ENCODE results near the gene MID1.

MID1 gene

DNA sequence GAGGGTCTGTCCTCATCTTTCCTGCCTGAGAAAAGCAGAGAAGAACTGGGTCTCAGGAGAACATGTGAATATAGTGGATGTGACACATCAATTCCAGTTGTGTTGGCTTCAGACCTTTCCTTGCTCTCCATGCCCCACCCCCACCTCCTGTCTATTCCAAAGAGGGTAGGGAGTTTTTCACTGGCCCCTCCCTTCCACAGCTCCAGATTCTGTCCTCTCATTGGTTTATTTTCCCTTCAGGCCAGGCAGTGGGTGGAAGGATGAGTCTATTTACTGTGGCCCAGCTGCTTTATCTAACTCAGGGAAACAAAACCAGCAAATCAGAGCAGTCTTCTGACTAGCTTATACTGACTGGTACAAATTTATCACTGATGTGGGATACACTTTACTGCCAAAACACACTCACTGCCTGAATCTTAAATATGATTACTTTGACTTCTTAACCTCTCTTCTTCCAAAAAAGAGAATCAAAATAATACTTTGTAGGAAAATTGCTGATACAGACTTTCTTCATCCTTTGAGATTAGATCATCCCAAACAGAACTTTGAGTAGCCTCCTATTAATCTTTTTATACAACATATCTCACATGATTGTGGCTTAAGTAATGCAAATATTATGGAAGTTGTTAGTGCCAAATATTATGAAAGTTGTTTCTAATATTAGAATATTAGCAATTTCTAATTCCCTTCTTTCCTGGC lies 221.2 kb downstream of the MID1 start:
- TF ChIP-seq, protein P1, sequence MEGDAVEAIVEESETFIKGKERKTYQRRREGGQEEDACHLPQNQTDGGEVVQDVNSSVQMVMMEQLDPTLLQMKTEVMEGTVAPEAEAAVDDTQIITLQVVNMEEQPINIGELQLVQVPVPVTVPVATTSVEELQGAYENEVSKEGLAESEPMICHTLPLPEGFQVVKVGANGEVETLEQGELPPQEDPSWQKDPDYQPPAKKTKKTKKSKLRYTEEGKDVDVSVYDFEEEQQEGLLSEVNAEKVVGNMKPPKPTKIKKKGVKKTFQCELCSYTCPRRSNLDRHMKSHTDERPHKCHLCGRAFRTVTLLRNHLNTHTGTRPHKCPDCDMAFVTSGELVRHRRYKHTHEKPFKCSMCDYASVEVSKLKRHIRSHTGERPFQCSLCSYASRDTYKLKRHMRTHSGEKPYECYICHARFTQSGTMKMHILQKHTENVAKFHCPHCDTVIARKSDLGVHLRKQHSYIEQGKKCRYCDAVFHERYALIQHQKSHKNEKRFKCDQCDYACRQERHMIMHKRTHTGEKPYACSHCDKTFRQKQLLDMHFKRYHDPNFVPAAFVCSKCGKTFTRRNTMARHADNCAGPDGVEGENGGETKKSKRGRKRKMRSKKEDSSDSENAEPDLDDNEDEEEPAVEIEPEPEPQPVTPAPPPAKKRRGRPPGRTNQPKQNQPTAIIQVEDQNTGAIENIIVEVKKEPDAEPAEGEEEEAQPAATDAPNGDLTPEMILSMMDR (IDR thresholded peaks at IDR 0.05; ENCODE audit: low read length, missing control alignments): no peak
- H3K4me3 ChIP-seq (replicated peaks; ENCODE audit: low read depth, low read length): no peak overlapping the region
- DNase-seq (ENCODE audit: low read depth): no peak

DNA sequence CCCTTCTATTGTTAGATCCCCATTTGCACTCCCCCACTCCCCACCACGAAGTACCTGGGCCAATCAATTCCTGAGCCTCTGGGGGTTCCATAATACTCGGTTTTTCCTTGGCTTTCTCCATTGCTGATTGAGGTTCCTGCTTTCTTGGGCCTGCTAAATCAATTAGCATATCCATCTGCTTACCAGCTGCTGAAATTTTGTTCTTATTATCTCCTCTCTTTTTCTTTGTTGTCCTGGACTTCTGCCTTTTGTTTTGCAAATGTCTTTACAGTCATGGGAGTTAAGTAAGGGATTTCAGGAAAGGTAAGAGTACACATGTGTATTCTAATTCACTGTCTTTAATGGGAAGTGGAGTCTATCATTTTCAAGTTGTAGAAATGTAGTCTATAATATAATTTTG lies 222.2 kb downstream of the MID1 start:
- TF ChIP-seq, protein P1 (IDR thresholded peaks at IDR 0.05; ENCODE audit: low read length, missing control alignments): no peak
- H3K4me3 ChIP-seq (replicated peaks; ENCODE audit: low read depth, low read length): no peak overlapping the region
- DNase-seq (ENCODE audit: low read depth): no peak

DNA sequence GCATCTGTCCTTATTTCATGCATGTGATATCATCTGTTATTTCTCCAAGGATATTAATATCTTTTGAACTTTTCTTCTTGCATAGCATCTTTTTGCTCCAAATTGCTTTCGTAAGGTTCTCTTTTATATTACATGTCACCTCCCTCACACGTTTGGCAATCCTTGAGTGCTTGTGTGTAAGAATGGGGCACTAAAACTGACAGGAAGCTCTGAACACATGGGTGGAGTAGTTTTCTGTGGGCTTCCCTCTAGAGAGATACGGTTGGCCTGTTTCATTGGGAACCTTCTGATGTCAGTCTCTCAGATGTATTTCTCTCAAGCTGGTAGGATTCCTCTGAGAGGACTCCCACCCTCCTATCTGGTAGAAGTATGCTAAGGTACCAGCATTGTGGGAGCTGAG lies 223.0 kb downstream of the MID1 start:
- TF ChIP-seq, protein P1 (IDR thresholded peaks at IDR 0.05; ENCODE audit: low read length, missing control alignments): no peak
- no peak overlapping the region for H3K4me3 ChIP-seq (replicated peaks; ENCODE audit: low read depth, low read length)
- no peak for DNase-seq (ENCODE audit: low read depth)

- TF ChIP-seq, protein P1 (IDR thresholded peaks at IDR 0.05; ENCODE audit: low read length, missing control alignments): no peak
- no peak overlapping the region for H3K4me3 ChIP-seq (replicated peaks; ENCODE audit: low read depth, low read length)
- DNase-seq (ENCODE audit: low read depth): no peak
Observed at GRCh38 chrX:10395643-10396042, 224.7 kb downstream of the MID1 start.

Data from fibroblast of pulmonary artery (primary cell).